ENCODE data around the gene GALNT8.

DNA sequence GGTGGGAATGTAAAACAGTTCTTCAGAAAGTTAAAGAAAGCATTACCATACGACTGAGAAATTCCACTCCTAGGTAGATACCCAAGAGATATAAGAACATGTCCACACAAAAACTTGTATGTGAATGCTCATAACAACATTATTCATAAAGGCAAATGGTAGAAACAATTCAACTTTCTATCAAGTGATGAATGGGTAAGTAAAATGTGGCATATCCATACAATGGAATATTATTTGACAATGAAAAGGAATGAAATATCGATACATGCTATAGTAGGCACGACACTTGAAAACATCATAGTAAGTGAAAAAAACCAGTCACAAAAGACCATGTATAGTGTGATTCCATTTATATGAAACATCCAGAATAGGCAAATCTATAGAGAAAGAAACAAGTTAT is 71.3 kb downstream of the GALNT8 start:
- TF ChIP-seq, protein P1, sequence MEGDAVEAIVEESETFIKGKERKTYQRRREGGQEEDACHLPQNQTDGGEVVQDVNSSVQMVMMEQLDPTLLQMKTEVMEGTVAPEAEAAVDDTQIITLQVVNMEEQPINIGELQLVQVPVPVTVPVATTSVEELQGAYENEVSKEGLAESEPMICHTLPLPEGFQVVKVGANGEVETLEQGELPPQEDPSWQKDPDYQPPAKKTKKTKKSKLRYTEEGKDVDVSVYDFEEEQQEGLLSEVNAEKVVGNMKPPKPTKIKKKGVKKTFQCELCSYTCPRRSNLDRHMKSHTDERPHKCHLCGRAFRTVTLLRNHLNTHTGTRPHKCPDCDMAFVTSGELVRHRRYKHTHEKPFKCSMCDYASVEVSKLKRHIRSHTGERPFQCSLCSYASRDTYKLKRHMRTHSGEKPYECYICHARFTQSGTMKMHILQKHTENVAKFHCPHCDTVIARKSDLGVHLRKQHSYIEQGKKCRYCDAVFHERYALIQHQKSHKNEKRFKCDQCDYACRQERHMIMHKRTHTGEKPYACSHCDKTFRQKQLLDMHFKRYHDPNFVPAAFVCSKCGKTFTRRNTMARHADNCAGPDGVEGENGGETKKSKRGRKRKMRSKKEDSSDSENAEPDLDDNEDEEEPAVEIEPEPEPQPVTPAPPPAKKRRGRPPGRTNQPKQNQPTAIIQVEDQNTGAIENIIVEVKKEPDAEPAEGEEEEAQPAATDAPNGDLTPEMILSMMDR (IDR thresholded peaks at IDR 0.05; ENCODE audit: insufficient read depth, low read length): no peak
- no peak for TF ChIP-seq POLR2AphosphoS5 (IDR thresholded peaks at IDR 0.05; ENCODE audit: low read depth)
- TF ChIP-seq, protein P2, sequence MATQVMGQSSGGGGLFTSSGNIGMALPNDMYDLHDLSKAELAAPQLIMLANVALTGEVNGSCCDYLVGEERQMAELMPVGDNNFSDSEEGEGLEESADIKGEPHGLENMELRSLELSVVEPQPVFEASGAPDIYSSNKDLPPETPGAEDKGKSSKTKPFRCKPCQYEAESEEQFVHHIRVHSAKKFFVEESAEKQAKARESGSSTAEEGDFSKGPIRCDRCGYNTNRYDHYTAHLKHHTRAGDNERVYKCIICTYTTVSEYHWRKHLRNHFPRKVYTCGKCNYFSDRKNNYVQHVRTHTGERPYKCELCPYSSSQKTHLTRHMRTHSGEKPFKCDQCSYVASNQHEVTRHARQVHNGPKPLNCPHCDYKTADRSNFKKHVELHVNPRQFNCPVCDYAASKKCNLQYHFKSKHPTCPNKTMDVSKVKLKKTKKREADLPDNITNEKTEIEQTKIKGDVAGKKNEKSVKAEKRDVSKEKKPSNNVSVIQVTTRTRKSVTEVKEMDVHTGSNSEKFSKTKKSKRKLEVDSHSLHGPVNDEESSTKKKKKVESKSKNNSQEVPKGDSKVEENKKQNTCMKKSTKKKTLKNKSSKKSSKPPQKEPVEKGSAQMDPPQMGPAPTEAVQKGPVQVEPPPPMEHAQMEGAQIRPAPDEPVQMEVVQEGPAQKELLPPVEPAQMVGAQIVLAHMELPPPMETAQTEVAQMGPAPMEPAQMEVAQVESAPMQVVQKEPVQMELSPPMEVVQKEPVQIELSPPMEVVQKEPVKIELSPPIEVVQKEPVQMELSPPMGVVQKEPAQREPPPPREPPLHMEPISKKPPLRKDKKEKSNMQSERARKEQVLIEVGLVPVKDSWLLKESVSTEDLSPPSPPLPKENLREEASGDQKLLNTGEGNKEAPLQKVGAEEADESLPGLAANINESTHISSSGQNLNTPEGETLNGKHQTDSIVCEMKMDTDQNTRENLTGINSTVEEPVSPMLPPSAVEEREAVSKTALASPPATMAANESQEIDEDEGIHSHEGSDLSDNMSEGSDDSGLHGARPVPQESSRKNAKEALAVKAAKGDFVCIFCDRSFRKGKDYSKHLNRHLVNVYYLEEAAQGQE (IDR thresholded peaks at IDR 0.05; ENCODE audit: insufficient replicate concordance, low read depth): no peak

All from HL-60 (cell line).